Esophagus muscularis mucosa (tissue), 3 donors: Measurements from ENCODE around the gene RBM12.

Experiments
- POLR2A ChIP-seq: fragments of 450-650 bp; IDR thresholded peaks from one replicate; pipeline ENCODE4 v1.6.1; 2017; ENCODE audit warnings: antibody characterized with exemption, moderate library complexity, mild to moderate bottlenecking, low read depth
- POLR2AphosphoS5 ChIP-seq, 2 donors: sonication (generic); formaldehyde crosslinking; IDR thresholded peaks; one replicate each; pipeline ENCODE4 v1.6.1; 2017; ENCODE audit warnings: antibody characterized with exemption in 2 of 2
- TF ChIP-seq, protein P1 (sequence below), 3 experiments: fragments of 200-600 bp in 2 of 3; fragments of 450-650 bp in 1 of 3; sonication (generic) in 2 of 3; IDR thresholded peaks; one replicate each; pipeline ENCODE4 v1.5.1; 2017 to 2019; ENCODE audit warnings: antibody characterized with exemption in 3 of 3, mild to moderate bottlenecking in 2 of 3, moderate library complexity in 1 of 3

GRCh38 chr20:35695978-35696377 is 31.3 kb upstream of the RBM12 start:
- TF ChIP-seq, protein P1, sequence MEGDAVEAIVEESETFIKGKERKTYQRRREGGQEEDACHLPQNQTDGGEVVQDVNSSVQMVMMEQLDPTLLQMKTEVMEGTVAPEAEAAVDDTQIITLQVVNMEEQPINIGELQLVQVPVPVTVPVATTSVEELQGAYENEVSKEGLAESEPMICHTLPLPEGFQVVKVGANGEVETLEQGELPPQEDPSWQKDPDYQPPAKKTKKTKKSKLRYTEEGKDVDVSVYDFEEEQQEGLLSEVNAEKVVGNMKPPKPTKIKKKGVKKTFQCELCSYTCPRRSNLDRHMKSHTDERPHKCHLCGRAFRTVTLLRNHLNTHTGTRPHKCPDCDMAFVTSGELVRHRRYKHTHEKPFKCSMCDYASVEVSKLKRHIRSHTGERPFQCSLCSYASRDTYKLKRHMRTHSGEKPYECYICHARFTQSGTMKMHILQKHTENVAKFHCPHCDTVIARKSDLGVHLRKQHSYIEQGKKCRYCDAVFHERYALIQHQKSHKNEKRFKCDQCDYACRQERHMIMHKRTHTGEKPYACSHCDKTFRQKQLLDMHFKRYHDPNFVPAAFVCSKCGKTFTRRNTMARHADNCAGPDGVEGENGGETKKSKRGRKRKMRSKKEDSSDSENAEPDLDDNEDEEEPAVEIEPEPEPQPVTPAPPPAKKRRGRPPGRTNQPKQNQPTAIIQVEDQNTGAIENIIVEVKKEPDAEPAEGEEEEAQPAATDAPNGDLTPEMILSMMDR (IDR thresholded peaks at IDR 0.05) = no peak
- TF ChIP-seq POLR2A = no peak
- no peak for TF ChIP-seq POLR2AphosphoS5 (IDR thresholded peaks at IDR 0.05)
